ENCODE results near the gene OSCAR. TPM values are rescaled to one million over a fixed set of nuclear protein-coding genes. Genes with fewer than 3 reads are reported as not detected.
"Not testable (repeated sequence)": the region's sequence is repeated elsewhere in the genome, so short reads cannot be mapped to it uniquely, and the experiment has no call there.

Gene OSCAR
- polyA plus RNA-seq, 6 donors from 2014 or later, result 0.73 TPM; not detected in 5

DNA sequence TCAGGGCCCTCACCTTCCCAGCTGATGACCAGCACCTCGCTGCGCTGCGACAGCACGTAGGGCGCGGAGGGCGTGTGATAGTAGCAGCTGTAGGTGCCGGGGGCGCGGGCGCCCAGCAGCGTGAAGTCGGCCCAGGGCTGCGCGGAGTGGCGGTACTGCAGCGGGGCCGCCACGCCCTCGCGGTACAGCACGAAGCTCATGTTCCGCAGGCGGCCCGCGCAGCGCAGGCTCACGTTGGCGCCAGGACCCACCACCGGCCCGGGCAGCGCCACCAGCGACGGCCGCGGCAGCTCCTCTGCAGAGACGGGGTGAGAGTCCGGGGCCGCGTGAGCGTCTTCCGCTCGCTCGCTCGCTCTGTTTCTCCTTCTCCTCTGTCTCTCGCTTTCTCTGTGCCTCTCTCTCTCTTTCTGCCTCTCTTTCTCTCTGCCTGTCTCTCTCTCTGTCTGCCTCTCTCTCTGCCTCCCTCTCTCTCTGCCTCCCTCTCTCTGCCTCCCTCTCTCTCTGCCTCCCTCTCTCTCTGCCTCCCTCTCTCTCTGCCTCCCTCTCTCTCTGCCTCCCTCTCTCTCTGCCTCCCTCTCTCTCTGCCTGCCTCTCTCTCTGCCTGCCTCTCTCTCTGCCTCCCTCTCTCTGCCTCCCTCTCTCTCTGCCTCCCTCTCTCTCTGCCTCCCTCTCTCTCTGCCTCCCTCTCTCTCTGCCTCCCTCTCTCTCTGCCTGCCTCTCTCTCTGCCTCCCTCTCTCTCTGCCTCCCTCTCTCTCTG lies 4.6 kb downstream of the OSCAR start:
- peak; percentile 86 to 90 for ATAC-seq (ENCODE audit: low read depth in 2 of 2)
- peaks cover 11 to 18% (median 16%) of the 10 kb centered on the region in 3 donors for H3K4me1 Mint-ChIP-seq
- not testable (repeated sequence) for H3K36me3 Mint-ChIP-seq
- peak overlapping the region in 3 of 6 donors; percentile 12 to 66 (median 27) for H3K27ac Mint-ChIP-seq
- H3K4me3 Mint-ChIP-seq, result peak overlapping the region; percentile 70 to 85 (median 76)
- peaks cover 0 to 13% (median 2%) of the 10 kb centered on the region in 7 donors for H3K9me3 Mint-ChIP-seq
- H3K27me3 Mint-ChIP-seq, result peaks cover 29 to 44% (median 29%) of the 10 kb centered on the region in 3 donors
- peak; percentile 32 for DNase-seq

DNA sequence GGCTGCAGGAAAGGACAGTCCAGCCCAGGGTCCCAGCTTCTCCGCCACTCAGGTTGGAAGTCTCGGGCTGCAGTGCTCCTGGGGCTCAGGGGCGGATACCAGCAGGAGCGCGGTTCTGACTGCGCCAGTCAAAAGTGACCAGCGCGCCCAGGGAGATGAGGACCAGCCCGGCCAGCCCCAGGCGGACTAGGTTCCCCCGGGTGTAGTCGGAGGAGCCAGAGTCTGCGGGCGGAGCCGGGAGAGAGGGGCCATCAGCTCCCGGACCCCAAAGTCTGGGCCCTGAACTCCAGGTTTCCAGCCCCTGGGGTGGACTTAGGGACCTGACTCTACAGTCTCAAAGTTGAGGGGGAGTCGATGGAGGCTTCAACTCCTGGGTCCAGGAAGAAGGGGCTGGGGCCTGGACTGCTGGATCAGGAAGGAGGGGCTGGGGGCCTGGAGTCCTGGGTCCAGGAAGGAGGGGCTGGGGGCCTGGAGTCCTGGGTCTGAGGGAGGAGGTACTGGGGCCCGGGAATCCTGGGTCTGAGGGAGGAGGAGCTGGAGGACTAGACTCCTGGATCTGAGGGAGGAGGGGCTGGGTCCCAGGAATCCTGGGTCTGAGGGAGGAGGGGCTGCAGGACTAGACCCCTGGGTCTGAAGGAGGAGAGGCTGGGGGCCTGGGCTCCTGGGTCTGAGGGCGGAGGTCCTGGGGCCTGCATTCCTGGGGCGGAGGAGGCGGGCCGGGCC lies 5.3 kb downstream of the OSCAR start:
- DNase-seq, result no peak
- Mint-ChIP-seq H3K27ac (no peak overlapping the region), H3K36me3 (peaks cover 5 to 9% of the 10 kb centered on the region in 2 donors), H3K9me3 (peaks cover 0 to 13% (median 2%) of the 10 kb centered on the region in 7 donors), H3K27me3 (peaks cover 30 to 48% (median 31%) of the 10 kb centered on the region in 3 donors), H3K4me1 (peaks cover 9 to 18% (median 12%) of the 10 kb centered on the region in 3 donors), H3K4me3 (peak overlapping the region in 3 of 8 donors; percentile 44 to 77 (median 71))
- no peak for ATAC-seq (ENCODE audit: low read depth in 2 of 2)

DNA sequence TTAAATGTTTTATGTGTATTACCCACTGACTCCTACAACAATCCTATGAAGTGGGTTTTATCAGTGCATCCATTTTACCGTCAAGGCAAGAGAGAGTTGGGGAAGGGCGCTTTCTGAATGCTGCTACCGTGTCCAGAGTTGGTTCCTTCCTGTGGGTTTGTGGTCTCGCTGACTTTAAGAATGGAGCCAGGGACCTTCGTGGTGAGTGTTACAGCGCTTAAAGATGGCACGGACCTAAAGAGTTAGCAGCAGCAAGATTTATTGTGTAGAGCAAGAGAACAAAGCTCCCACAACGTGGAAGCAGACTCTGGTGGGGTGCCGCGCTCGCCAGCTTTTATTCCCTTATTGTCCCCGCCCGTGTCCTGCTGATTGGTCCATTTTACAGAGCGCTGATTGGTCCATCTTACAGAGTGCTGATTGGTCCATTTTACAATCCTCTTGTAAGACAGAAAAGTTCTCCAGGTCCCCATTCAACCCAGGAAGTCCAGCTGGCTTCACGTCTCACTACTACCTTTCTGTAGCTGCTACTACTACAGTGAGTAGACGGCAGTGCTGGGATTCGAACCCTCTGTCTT lies 6.1 kb downstream of the OSCAR start:
- Mint-ChIP-seq H3K4me1 (peaks cover 9 to 18% (median 12%) of the 10 kb centered on the region in 3 donors), H3K36me3 (peaks cover 5 to 9% of the 10 kb centered on the region in 2 donors), H3K4me3 (peak overlapping the region in 3 of 8 donors; percentile 44 to 76 (median 45)), H3K9me3 (peaks cover 0 to 13% (median 2%) of the 10 kb centered on the region in 7 donors), H3K27me3 (peaks cover 30 to 50% (median 31%) of the 10 kb centered on the region in 3 donors), H3K27ac (no peak overlapping the region)
- no peak for ATAC-seq (ENCODE audit: low read depth in 2 of 2)
- DNase-seq, result no peak

DNA sequence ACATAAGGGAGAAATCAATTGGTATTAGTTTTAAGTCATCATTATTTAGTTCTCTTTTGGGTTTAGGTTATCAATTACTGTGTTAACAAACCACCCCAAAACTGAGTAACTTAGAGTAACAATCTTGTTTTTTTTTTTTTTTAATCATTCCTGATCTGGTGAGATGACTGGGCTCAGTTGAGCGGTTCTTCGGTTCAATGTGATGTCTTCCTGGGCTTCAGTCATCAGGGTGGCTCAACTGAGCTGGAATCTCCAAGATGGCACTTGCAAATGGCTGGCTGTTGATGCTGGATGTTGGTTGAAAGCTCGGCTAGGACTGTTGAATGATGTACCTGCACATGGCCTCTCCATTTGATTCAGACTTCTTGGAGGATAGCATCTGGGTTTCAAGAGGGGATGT lies 16.2 kb downstream of the OSCAR start:
- H3K27ac Mint-ChIP-seq, result peak overlapping the region in 1 of 6 donors; percentile 7
- peaks cover 0 to 10% of the 10 kb centered on the region in 2 donors for H3K36me3 Mint-ChIP-seq

DNA sequence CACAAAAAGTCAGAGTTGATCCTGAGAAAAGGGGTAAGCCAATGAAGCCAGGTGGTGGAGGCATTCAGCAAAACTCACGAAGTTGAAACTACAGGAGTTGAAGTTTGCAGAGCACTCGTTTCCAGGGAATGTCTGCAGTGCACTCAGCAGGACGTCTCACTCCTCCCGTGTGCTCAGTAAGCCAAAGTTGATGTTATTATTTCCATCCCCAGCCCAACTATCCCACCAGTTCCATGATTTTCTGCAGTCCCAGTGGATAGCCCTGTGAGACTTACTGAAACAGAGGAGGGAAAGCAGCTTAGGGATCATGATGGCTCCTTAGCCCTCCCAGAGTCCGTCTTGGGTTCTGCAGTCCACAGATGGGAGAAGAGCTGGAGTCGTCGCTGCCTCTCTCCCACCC lies 19.6 kb downstream of the OSCAR start, which contains the start of gene TARM1:
TSS of gene TARM1 (minus strand) at position 334 of the 400 bp plus-strand sequence. CDS start at position 309, 25 bp downstream.
- Mint-ChIP-seq H3K4me1 (no peaks in the 10 kb centered on the region), H3K36me3 (peaks cover 0 to 10% of the 10 kb centered on the region in 2 donors), H3K9me3 (peaks cover 0 to 24% (median 21%) of the 10 kb centered on the region in 7 donors), H3K27ac (no peak within 1 kb of the TSS), H3K27me3 (peaks cover 4 to 17% (median 11%) of the 10 kb centered on the region in 3 donors), H3K4me3 (peak within 1 kb of the TSS in 1 of 8 donors; percentile 6)
- ATAC-seq (ENCODE audit: low read depth in 2 of 2) (no peak), DNase-seq (no peak)

More for the DNA sequence above, 16.2 kb downstream of the OSCAR start:
- DNase-seq (no peak), ATAC-seq (ENCODE audit: low read depth in 2 of 2) (no peak)
- H3K27me3 Mint-ChIP-seq, result peaks cover 14 to 22% (median 15%) of the 10 kb centered on the region in 3 donors
- H3K4me1 Mint-ChIP-seq, result no peaks in the 10 kb centered on the region
- H3K9me3 Mint-ChIP-seq, result peaks cover 0 to 24% (median 21%) of the 10 kb centered on the region in 7 donors
- H3K4me3 Mint-ChIP-seq, result no peak overlapping the region

DNA sequence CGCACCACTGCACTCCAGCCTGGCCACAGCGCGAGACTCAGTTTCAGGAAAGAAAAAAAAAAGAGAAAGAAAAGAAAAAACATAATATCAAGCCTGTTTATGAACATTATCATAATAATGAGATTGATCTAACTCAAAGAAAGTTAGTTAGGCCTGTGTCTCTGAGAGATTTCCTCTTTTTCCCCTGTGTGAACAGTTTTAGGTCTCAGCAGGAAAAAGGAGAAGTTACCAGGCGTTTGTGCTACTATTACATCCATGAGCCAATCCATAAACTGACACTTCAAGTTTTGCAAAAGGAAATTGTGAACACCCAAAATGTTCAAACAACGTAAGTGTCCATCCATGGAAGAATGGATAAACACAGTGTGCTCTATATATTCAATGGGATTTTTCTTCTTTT lies 23.3 kb downstream of the OSCAR start:
- DNase-seq, result no peak
- H3K27me3 Mint-ChIP-seq, result peaks cover 5 to 20% (median 9%) of the 10 kb centered on the region in 3 donors
- ATAC-seq (ENCODE audit: low read depth in 2 of 2), result no peak
- peaks cover 0 to 18% (median 14%) of the 10 kb centered on the region in 7 donors for H3K9me3 Mint-ChIP-seq
- H3K4me3 Mint-ChIP-seq, result no peak overlapping the region
- H3K4me1 Mint-ChIP-seq, result no peaks in the 10 kb centered on the region
- no peak overlapping the region for H3K27ac Mint-ChIP-seq
- peaks cover 0 to 10% of the 10 kb centered on the region in 2 donors for H3K36me3 Mint-ChIP-seq

DNA sequence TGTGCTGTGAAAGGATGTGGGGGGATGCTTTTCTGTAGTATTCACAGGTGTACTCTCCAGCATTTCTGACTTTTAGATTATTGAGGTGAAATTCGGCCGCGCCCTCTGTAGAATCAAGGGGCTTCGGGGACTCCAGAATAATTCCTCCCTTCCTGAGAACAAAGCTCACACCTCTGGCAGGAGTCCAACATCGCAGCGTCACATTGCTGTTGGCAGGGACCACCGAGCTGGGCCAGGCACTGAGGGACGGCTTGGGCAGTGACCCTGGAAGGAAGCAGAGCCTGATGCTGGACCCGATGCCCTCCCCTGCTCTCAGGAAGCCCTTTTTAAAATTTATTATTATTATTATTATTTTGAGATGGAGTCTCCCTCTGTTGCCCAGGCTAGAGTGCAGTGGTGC lies 25.8 kb downstream of the OSCAR start:
- Mint-ChIP-seq H3K4me3 (no peak overlapping the region), H3K9me3 (peaks cover 0 to 4% (median 2%) of the 10 kb centered on the region in 7 donors), H3K36me3 (peaks cover 0 to 4% of the 10 kb centered on the region in 2 donors), H3K4me1 (no peaks in the 10 kb centered on the region), H3K27ac (no peak overlapping the region), H3K27me3 (peaks cover 5 to 18% (median 9%) of the 10 kb centered on the region in 3 donors)
- DNase-seq (no peak), ATAC-seq (ENCODE audit: low read depth in 2 of 2) (no peak)

DNA sequence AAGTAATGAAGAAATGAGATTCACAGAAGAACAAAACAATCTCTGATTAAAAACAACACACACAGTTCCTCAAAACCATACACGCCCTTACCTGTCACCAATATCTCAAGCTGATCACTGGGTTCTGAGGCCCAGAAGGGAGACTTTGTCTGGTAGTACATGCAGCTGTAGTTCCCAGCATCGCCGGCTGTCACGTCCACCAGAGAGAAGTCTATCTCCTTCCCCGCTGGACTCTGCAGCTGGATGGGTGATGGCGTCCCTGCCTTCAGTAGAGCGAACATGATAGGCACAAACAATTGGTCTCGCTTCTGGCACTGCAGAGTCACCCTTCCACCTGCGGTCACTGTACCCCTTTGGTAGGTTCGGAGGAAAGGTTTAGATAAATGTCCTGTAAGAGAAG lies 26.8 kb downstream of the OSCAR start:
- Mint-ChIP-seq H3K36me3 (no peaks in the 10 kb centered on the region), H3K9me3 (peaks cover 0 to 6% (median 0%) of the 10 kb centered on the region in 7 donors), H3K4me3 (no peak overlapping the region), H3K27me3 (peaks cover 5 to 14% (median 9%) of the 10 kb centered on the region in 3 donors), H3K27ac (peak overlapping the region in 1 of 6 donors; percentile 65), H3K4me1 (no peaks in the 10 kb centered on the region)
- no peak for ATAC-seq (ENCODE audit: low read depth in 2 of 2)
- DNase-seq, result no peak

DNA sequence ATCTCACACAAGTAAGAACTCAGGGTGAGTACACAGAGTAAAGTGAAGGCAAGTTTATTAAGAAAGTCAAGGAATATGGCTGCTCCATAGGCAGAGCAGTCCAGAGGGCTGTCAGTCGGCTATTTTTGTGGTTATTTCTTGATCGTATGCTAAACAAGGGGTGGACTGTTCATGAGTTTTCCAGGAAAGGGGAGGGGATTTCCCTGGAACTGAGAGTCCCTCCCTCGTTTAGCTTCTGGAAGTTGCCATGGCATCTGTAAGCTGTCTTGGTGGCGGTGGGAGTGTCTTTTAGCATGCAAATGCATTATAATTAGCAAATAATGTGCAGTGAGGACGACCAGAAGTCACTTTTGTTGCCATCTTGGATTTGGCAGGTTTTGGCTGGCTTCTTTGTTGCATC lies 31.1 kb downstream of the OSCAR start:
- H3K9me3 Mint-ChIP-seq, result peaks cover 0 to 8% (median 0%) of the 10 kb centered on the region in 7 donors
- peaks cover 0 to 7% of the 10 kb centered on the region in 2 donors for H3K36me3 Mint-ChIP-seq
- no peak overlapping the region for H3K27ac Mint-ChIP-seq
- DNase-seq (no peak), ATAC-seq (ENCODE audit: low read depth in 2 of 2) (no peak)
- H3K4me3 Mint-ChIP-seq, result no peak overlapping the region
- H3K27me3 Mint-ChIP-seq, result peaks cover 5 to 17% (median 12%) of the 10 kb centered on the region in 3 donors
- H3K4me1 Mint-ChIP-seq, result no peaks in the 10 kb centered on the region

DNA sequence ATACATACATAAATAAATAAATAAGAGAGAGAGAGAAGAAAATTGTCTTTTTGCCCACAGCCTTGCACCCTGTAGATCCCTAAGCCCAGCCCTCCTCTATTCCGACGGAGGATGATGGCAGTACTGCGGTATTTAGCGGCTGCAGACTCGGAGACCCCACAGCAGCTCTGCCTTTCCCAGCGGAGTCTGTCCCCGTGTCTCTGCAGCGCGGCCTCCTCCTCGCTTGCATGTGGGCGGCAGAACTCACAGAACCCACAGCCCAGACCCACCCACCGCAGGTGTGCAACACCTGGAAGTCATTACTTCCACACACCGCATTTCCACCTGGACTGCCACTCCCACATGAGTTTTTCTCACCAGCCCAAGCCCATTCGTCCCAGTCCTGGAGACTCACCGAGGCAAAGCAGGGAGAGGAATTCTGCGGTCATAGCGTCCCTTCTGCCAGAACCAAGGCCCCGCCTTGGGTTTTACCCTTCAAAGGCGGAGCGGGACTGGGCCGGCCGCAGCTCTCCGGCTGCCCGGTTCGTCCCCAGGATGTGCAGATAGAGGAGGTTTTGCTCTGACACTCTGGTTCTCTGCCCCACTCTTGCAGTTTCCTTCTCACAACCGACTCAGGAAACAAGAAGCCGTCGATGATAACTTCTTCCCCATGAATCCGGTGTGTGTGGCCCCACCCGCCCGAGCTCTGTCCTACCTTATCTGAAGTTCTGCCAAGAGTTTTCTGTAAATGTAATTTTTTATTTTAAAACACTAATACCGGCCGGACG lies 37.1 kb downstream of the OSCAR start, which contains the start of gene VSTM1:
TSS of gene VSTM1 (minus strand) at position 548 of the 767 bp plus-strand sequence. CDS start at position 428, 120 bp downstream.
- DNase-seq, result no peak
- no peaks in the 10 kb centered on the region for H3K4me1 Mint-ChIP-seq
- H3K9me3 Mint-ChIP-seq, result peaks cover 0 to 5% (median 2%) of the 10 kb centered on the region in 7 donors
- no peak for ATAC-seq (ENCODE audit: low read depth in 2 of 2)
- H3K4me3 Mint-ChIP-seq, result no peak within 1 kb of the TSS
- H3K27me3 Mint-ChIP-seq, result peaks cover 5 to 34% (median 23%) of the 10 kb centered on the region in 3 donors
- peaks cover 0 to 7% of the 10 kb centered on the region in 2 donors for H3K36me3 Mint-ChIP-seq
- H3K27ac Mint-ChIP-seq, result peak within 1 kb of the TSS in 1 of 6 donors; percentile 48

DNA sequence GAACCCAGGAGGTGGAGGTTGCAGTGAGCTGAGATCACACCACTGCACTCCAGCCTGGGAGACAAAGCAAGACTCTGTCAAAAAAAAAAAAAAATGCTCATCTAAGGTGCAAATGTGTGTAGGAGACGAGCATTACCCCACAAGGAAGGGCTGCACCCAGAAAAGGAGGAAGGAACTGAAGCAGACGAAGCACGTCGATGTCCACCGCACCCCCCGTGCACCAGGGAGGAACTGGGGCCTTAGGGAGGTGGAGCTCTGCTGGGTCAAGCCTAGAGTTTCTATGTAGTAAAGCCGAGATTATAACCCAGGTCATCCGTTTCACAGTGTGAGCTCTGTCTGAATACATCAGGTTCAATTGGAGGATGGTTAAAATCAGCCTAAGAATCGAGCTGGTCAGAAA lies 38.0 kb downstream of the OSCAR start:
- no peak overlapping the region for H3K27ac Mint-ChIP-seq
- ATAC-seq (ENCODE audit: low read depth in 2 of 2), result no peak

DNA sequence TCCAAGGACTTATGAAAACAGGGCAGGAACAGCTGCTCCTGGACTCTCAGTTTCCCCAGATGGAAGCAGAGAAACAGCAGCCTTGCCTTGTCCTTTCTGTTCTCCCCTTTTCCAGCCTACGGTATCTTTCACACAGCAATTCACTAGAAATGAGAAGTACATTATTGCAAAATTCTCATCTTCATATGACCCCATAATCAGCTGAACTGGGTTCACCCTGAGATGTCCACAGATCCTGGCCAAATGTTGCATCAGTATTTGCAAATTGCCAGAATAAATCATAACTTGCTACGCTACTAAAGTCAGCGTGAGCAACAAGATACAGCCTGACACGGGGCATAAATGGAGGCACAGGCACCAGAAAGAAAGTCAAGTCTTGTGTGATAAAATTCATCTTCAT lies 53.0 kb downstream of the OSCAR start:
- no peaks in the 10 kb centered on the region for H3K4me1 Mint-ChIP-seq
- no peak overlapping the region for H3K4me3 Mint-ChIP-seq
- ATAC-seq (ENCODE audit: low read depth in 2 of 2) (no peak), DNase-seq (no peak)
- peaks cover 20 to 31% (median 24%) of the 10 kb centered on the region in 3 donors for H3K27me3 Mint-ChIP-seq
- H3K27ac Mint-ChIP-seq, result no peak overlapping the region
- H3K9me3 Mint-ChIP-seq, result peaks cover 0 to 7% (median 7%) of the 10 kb centered on the region in 7 donors
- H3K36me3 Mint-ChIP-seq, result no peaks in the 10 kb centered on the region

More for the DNA sequence above, 38.0 kb downstream of the OSCAR start:
- Mint-ChIP-seq H3K4me1 (no peaks in the 10 kb centered on the region), H3K9me3 (peaks cover 0 to 5% (median 2%) of the 10 kb centered on the region in 7 donors), H3K36me3 (peaks cover 0 to 7% of the 10 kb centered on the region in 2 donors), H3K4me3 (no peak overlapping the region), H3K27me3 (peaks cover 9 to 34% (median 23%) of the 10 kb centered on the region in 3 donors)
- no peak for DNase-seq

Measured in naive B cell (primary cell).